ENCODE data around the gene ABLIM1. TPM values are rescaled to one million over a fixed set of nuclear protein-coding genes. Genes with fewer than 3 reads are reported as not detected.

The ABLIM1 gene
- total RNA-seq, 1 experiment from 2014 or later: 62.1 TPM

GRCh38 chr10:114683593-114683992, 25.5 kb upstream of the ABLIM1 start:
- ATAC-seq: no peak
- H3K4me1 Mint-ChIP-seq: 0 out of 2 replicates have a peak, but pooled peaks cover 4% of the 10 kb centered on the region
- DNase-seq (ENCODE audit: low spot score): no peak
- H3K36me3 Mint-ChIP-seq: no peaks in the 10 kb centered on the region
- no peaks in the 10 kb centered on the region for H3K9me3 Mint-ChIP-seq
- H3K27me3 Mint-ChIP-seq (ENCODE audit: low read depth): no peaks in the 10 kb centered on the region
- H3K4me3 Mint-ChIP-seq: no peak overlapping the region
- ChIA-PET CTCF (no interaction called here), POLR2A (no interaction called here)
- no peak overlapping the region; the same call in 1 of the 2 replicates for H3K27ac Mint-ChIP-seq
- TF ChIP-seq RORB (CRISPR knock-in tag; IDR thresholded peaks at IDR 0.05) (no peak), ATF2 (CRISPR knock-in tag; IDR thresholded peaks at IDR 0.05; ENCODE audit: borderline replicate concordance, low read depth) (no peak)

GRCh38 chr10:114683162-114683561, 25.1 kb upstream of the ABLIM1 start:
- ChIA-PET CTCF (no interaction called here), POLR2A (no interaction called here)
- TF ChIP-seq FOXP1 (CRISPR knock-in tag; IDR thresholded peaks at IDR 0.05; ENCODE audit: borderline replicate concordance) (no peak), ZNF416 (CRISPR knock-in tag; IDR thresholded peaks at IDR 0.05) (no peak), IRF2 (CRISPR knock-in tag; IDR thresholded peaks at IDR 0.05; ENCODE audit: borderline replicate concordance, low read depth) (no peak), TEAD4 (CRISPR knock-in tag; IDR thresholded peaks at IDR 0.05) (no peak), CBFB (CRISPR knock-in tag; IDR thresholded peaks at IDR 0.05; ENCODE audit: low read depth) (no peak), SOX15 (CRISPR knock-in tag; IDR thresholded peaks at IDR 0.05) (no peak), ELF4 (CRISPR knock-in tag; IDR thresholded peaks at IDR 0.05; ENCODE audit: low read depth) (no peak)
- ATAC-seq: no peak
- no peaks in the 10 kb centered on the region for H3K27me3 Mint-ChIP-seq (ENCODE audit: low read depth)
- H3K27ac Mint-ChIP-seq: no peak overlapping the region
- no peak overlapping the region for H3K4me3 Mint-ChIP-seq
- H3K4me1 Mint-ChIP-seq: 0 out of 2 replicates have a peak, but pooled peaks cover 4% of the 10 kb centered on the region
- no peak for DNase-seq (ENCODE audit: low spot score)
- H3K36me3 Mint-ChIP-seq: no peaks in the 10 kb centered on the region
- H3K9me3 Mint-ChIP-seq: no peaks in the 10 kb centered on the region

GRCh38 chr10:114682532-114682931, 24.5 kb upstream of the ABLIM1 start:
- H3K4me3 Mint-ChIP-seq: no peak overlapping the region
- 0 out of 2 replicates have a peak, but pooled peaks cover 4% of the 10 kb centered on the region for H3K4me1 Mint-ChIP-seq
- no peak overlapping the region for H3K27ac Mint-ChIP-seq
- ChIA-PET CTCF (interaction anchor here (1.5 kb wide), 1 partner anchor 12 kb away, joined by 7 read pairs; no protein-coding TSS in a partner anchor), POLR2A (no interaction called here)
- no peaks in the 10 kb centered on the region for H3K9me3 Mint-ChIP-seq
- TF ChIP-seq JAZF1 (CRISPR knock-in tag; IDR thresholded peaks at IDR 0.05) (no peak), TCF7 (CRISPR knock-in tag; IDR thresholded peaks at IDR 0.05; ENCODE audit: low read depth) (no peak), TEAD4 (CRISPR knock-in tag; IDR thresholded peaks at IDR 0.05) (no peak), NR1H2 (CRISPR knock-in tag; IDR thresholded peaks at IDR 0.05) (no peak), ZNF281 (CRISPR knock-in tag; IDR thresholded peaks at IDR 0.05) (no peak), ZNF423 (CRISPR knock-in tag; IDR thresholded peaks at IDR 0.05) (no peak), ZSCAN18 (CRISPR knock-in tag; IDR thresholded peaks at IDR 0.05) (no peak), E2F1 (CRISPR knock-in tag; IDR thresholded peaks at IDR 0.05) (no peak), CTCF (IDR thresholded peaks at IDR 0.05) (no peak), ZNF317 (CRISPR knock-in tag; IDR thresholded peaks at IDR 0.05; ENCODE audit: borderline replicate concordance, low read depth) (no peak), E2F5 (CRISPR knock-in tag; IDR thresholded peaks at IDR 0.05) (no peak), RORB (CRISPR knock-in tag; IDR thresholded peaks at IDR 0.05) (no peak), GABPB1 (CRISPR knock-in tag; IDR thresholded peaks at IDR 0.05) (no peak)
- DNase-seq (ENCODE audit: low spot score) (no peak), ATAC-seq (no peak)
- H3K36me3 Mint-ChIP-seq: no peaks in the 10 kb centered on the region
- no peaks in the 10 kb centered on the region for H3K27me3 Mint-ChIP-seq (ENCODE audit: low read depth)
